Endothelial cell of umbilical vein (primary cell): ENCODE measurements around the gene LIPA. TPM values are rescaled to one million over a fixed set of nuclear protein-coding genes. Genes with fewer than 3 reads are reported as not detected.

Experiments
- BruUV-seq: library from RNA; stranded (reverse); fragments of 400-500 nt; replicated peaks from 2 replicates; lab custom pipeline; 2021; lab: Mats Ljungman, UMichigan
- CTCF ChIA-PET: fragments of 300-600, 350-600 bp; sonication (Branson Sonifier 250); formaldehyde crosslinking; loops from one replicate; lab custom pipeline; 2021; ENCODE audit warnings: antibody characterized with exemption, inconsistent platforms; lab: Charles Lee
- POLR2A ChIA-PET: fragments of 300-600, 350-600 bp; sonication (Branson Sonifier 250); formaldehyde crosslinking; loops from one replicate; lab custom pipeline; 2021; ENCODE audit warnings: antibody characterized with exemption, inconsistent platforms; lab: Charles Lee
- DNase-seq: peaks from one replicate; pipeline ENCODE4 v3.0.0-alpha.2; 2011; ENCODE audit warnings: low read depth, low spot score
- FAIRE-seq: peaks from 2 replicates; lab custom pipeline; 2011; peaks lifted over from hg19 to GRCh38; lab: Jason Lieb, UNC
- H2AFZ ChIP-seq: 2 replicates; pipeline ENCODE4 v1.6.0; 2012; ENCODE audit warnings: low read depth, low read length, control low read depth, inconsistent platforms
- H3K27ac ChIP-seq: 2 replicates; pipeline ENCODE4 v1.5.1; 2011; ENCODE audit warnings: low read depth, mild to moderate bottlenecking, control low read depth, low read length, moderate library complexity; ENCODE audit not compliant: insufficient read depth
- H3K27me3 ChIP-seq, 2 experiments: 2 replicates each; pipeline versions ENCODE4 v1.6.0 to v1.6.1; 2011; ENCODE audit warnings: low read length in 2 of 2, mixed read lengths in 1 of 2; ENCODE audit not compliant: control insufficient read depth in 2 of 2, insufficient read depth in 2 of 2
- H3K36me3 ChIP-seq, 2 experiments: 2 replicates in 1 of 2; 3 replicates in 1 of 2; pipeline ENCODE4 v1.5.1; 2011; ENCODE audit warnings: low read length in 2 of 2, mild to moderate bottlenecking in 1 of 2, moderate library complexity in 1 of 2; ENCODE audit not compliant: control insufficient read depth in 2 of 2, insufficient read depth in 2 of 2; ENCODE audit errors: extremely low read depth in 1 of 2
- H3K4me1 ChIP-seq: 3 replicates; pipeline ENCODE4 v1.5.1; 2011; ENCODE audit warnings: mild to moderate bottlenecking, low read length; ENCODE audit not compliant: control insufficient read depth, insufficient read depth; ENCODE audit errors: extremely low read depth
- H3K4me2 ChIP-seq: 2 replicates; pipeline ENCODE4 v1.6.1; 2011; ENCODE audit warnings: low read length, control low read depth, mixed read lengths; ENCODE audit not compliant: insufficient read depth
- H3K4me3 ChIP-seq, 3 experiments: fragments of 200-600 bp in 1 of 3; sonication (generic), shearing (Covaris generic) in 1 of 3; replicated peaks in 1 of 3; 2 replicates each; pipeline ENCODE4 v1.5.1; 2011 to 2016; ENCODE audit warnings: control low read depth in 3 of 3, low read length in 3 of 3, mild to moderate bottlenecking in 2 of 3, inconsistent platforms in 1 of 3, low read depth in 1 of 3, moderate library complexity in 1 of 3; ENCODE audit not compliant: insufficient read depth in 1 of 3
- H3K79me2 ChIP-seq: 2 replicates; pipeline ENCODE4 v1.6.0; 2012; ENCODE audit warnings: low read length, inconsistent platforms; ENCODE audit not compliant: control insufficient read depth, insufficient read depth
- H3K9ac ChIP-seq: replicated peaks from 2 replicates; pipeline ENCODE3; 2011; ENCODE audit warnings: low read length, control low read depth; ENCODE audit not compliant: insufficient read depth; ENCODE audit errors: extremely low read depth
- H3K9me1 ChIP-seq: replicated peaks from 3 replicates; pipeline ENCODE4 v1.6.0; 2011; ENCODE audit warnings: mild to moderate bottlenecking, low read length; ENCODE audit not compliant: control insufficient read depth, insufficient read depth; ENCODE audit errors: extremely low read depth
- H3K9me3 ChIP-seq: replicated peaks from 2 replicates; pipeline ENCODE4 v1.5.1; 2012; ENCODE audit warnings: low read length, inconsistent platforms; ENCODE audit not compliant: control insufficient read depth, insufficient read depth
- H4K20me1 ChIP-seq: replicated peaks from 2 replicates; pipeline ENCODE3; 2011; ENCODE audit warnings: mild to moderate bottlenecking, low read length; ENCODE audit not compliant: control insufficient read depth, insufficient read depth; ENCODE audit errors: extremely low read depth
- CTCF ChIP-seq, 2 donors: IDR thresholded peaks; 1 replicate in 1 of 2; 2 replicates in 1 of 2; pipeline ENCODE4 v1.5.1; 2011; ENCODE audit warnings: low read length in 2 of 2, mild to moderate bottlenecking in 2 of 2, moderate library complexity in 2 of 2, control low read depth in 1 of 2, inconsistent platforms in 1 of 2, low read depth in 1 of 2; ENCODE audit not compliant: insufficient read depth in 1 of 2; ENCODE audit errors: extremely low read depth in 1 of 2
- EZH2 ChIP-seq: IDR thresholded peaks from 2 replicates; pipeline ENCODE4 v1.6.1; 2012; ENCODE audit warnings: borderline replicate concordance, low read depth, mild to moderate bottlenecking, moderate library complexity, low read length, inconsistent platforms; ENCODE audit not compliant: severe bottlenecking
- FOS ChIP-seq: IDR thresholded peaks from 2 replicates; pipeline ENCODE4 v1.6.1; 2011; ENCODE audit warnings: mild to moderate bottlenecking, low read length, moderate library complexity, borderline replicate concordance; ENCODE audit not compliant: insufficient read depth
- GATA2 ChIP-seq: IDR thresholded peaks from 2 replicates; pipeline ENCODE4 v1.7.0; 2011; ENCODE audit warnings: low read depth, mild to moderate bottlenecking, moderate library complexity, mixed read lengths, low read length; ENCODE audit not compliant: insufficient read length, insufficient read depth
- MYC ChIP-seq: IDR thresholded peaks from one replicate; pipeline ENCODE4 v1.6.1; 2011; ENCODE audit warnings: mild to moderate bottlenecking, low read depth, low read length
- POLR2A ChIP-seq: IDR thresholded peaks from 2 replicates; pipeline ENCODE4 v1.6.1; 2012; ENCODE audit warnings: low read depth, mild to moderate bottlenecking, control low read depth, low read length
- POLR2AphosphoS5 ChIP-seq: IDR thresholded peaks from 2 replicates; pipeline ENCODE4 v1.6.1; 2012; ENCODE audit warnings: low read depth, mild to moderate bottlenecking, control low read depth, low read length, moderate library complexity; ENCODE audit not compliant: insufficient read depth
- dilution Hi-C: fragments of 300-500 bp; cut with MboI; formaldehyde crosslinking; loops from one replicate; pipeline ENCODE4 v1.15.0; 2019; ENCODE audit warnings: low sequenced_read_pairs; ENCODE audit not compliant: extremely low pct_ligation_motif_present
- intact Hi-C: fragments of 100-400 bp; cut with micrococcal nuclease; formaldehyde crosslinking; loops from one replicate; pipeline ENCODE4 v1.10.0; 2022
- polyA plus RNA-seq, 4 experiments: library from polyadenylated mRNA; depleted of rRNA in 3 of 4; stranded (reverse) in 3 of 4; unstranded in 1 of 4; fragments of >200 nt; gene quantifications; 2 replicates each; pipeline versions ENCODE4 v1.2.1 to v1.2.3, GENCODE V29; 2011 to 2012; ENCODE audit warnings: missing spikeins in 1 of 4
- total RNA-seq: library from RNA; stranded (reverse); gene quantifications from 2 replicates; pipeline ENCODE4 v1.2.3, GENCODE V29; 2021
- TF ChIP-seq, protein P1 (sequence below): IDR thresholded peaks from 2 replicates; pipeline ENCODE4 v1.6.1; 2011; ENCODE audit not compliant: insufficient read depth, insufficient read length

The LIPA gene
- total and polyA plus RNA-seq, 2 donors (not counting 3 experiments of a cell fraction or from before 2014, with no cell fraction given), result 24.0 to 41.1 TPM

- no TSS peak for BruUV-seq
Measured at GRCh38 chr10:89183571-89183970, 68.0 kb downstream of the LIPA start.

DNA sequence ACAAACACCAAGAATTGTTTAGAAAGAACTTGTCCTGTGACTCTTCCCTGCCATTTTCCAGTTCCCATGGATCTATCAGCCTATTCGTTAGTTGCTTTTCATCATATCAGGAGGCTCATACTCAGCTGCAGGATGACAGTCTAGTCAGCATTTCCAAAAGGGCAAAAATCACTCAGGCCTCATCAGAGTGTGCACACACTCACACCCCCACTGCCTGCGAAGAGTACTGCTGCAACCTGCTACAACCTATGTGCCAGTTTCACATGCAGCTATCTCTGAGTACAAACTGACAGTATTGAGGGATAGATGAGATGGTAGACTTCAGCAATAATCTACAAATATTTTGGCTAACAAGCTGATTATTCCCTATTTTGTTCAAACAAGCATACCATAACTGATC is 68.7 kb downstream of the LIPA start:
- no peak overlapping the region for H3K4me3 ChIP-seq
- BruUV-seq, result no TSS peak
- H4K20me1 ChIP-seq, result no peaks in the 10 kb centered on the region
- DNase-seq (no peak), FAIRE-seq (no peak)
- H3K9me3 ChIP-seq, result no peaks in the 10 kb centered on the region
- no peaks in the 10 kb centered on the region for H3K4me1 ChIP-seq
- no peak overlapping the region for H3K9ac ChIP-seq
- H3K27me3 ChIP-seq, result peaks cover 0 to 6% of the 10 kb centered on the region in 2 experiments
- dilution Hi-C loops (no loop called here), intact Hi-C loops (no loop called here)
- H3K9me1 ChIP-seq, result no peaks in the 10 kb centered on the region
- ChIA-PET POLR2A (no interaction called here), CTCF (no interaction called here)
- H3K27ac ChIP-seq, result no peak overlapping the region
- TF ChIP-seq GATA2, result no peak
- TF ChIP-seq, protein P1, sequence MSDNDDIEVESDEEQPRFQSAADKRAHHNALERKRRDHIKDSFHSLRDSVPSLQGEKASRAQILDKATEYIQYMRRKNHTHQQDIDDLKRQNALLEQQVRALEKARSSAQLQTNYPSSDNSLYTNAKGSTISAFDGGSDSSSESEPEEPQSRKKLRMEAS, result no peak
- TF ChIP-seq POLR2AphosphoS5, result no peak
- no peak for TF ChIP-seq FOS
- TF ChIP-seq CTCF (IDR thresholded peaks at IDR 0.05; ENCODE audit: extremely low read depth in 1 of 2, insufficient read depth in 1 of 2, low read depth in 1 of 2, low read length in 2 of 2), result no peak
- no peak for TF ChIP-seq MYC
- no peak for TF ChIP-seq POLR2A
- H2AFZ ChIP-seq, result no peak overlapping the region
- no peaks in the 10 kb centered on the region for H3K79me2 ChIP-seq
- no peaks in the 10 kb centered on the region for H3K36me3 ChIP-seq
- no peak overlapping the region for H3K4me2 ChIP-seq

More at GRCh38 chr10:89183571-89183970, 68.0 kb downstream of the LIPA start:
- DNase-seq (no peak), FAIRE-seq (no peak)
- dilution Hi-C loops (no loop called here), intact Hi-C loops (no loop called here)
- TF ChIP-seq EZH2, result no peak
- Histone ChIP-seq H3K27ac (no peak overlapping the region), H3K79me2 (no peaks in the 10 kb centered on the region), H3K4me1 (no peaks in the 10 kb centered on the region), H3K36me3 (no peaks in the 10 kb centered on the region), H2AFZ (no peak overlapping the region), H4K20me1 (no peaks in the 10 kb centered on the region), H3K9me3 (no peaks in the 10 kb centered on the region), H3K4me2 (no peak overlapping the region), H3K4me3 (no peak overlapping the region), H3K9me1 (no peaks in the 10 kb centered on the region), H3K9ac (no peak overlapping the region), H3K27me3 (peaks cover 0 to 6% of the 10 kb centered on the region in 2 experiments)
- ChIA-PET POLR2A (no interaction called here), CTCF (interaction anchor here (1.6 kb wide), 1 partner anchor 24 kb away, joined by 5 read pairs; the partner anchor contains the start of gene CH25H)
